ENCODE data around the gene PTPN13.

- TF ChIP-seq EZH2 (IDR thresholded peaks at IDR 0.05; ENCODE audit: borderline replicate concordance, low read depth, low read length, severe bottlenecking) (no peak), CTCF (IDR thresholded peaks at IDR 0.05; ENCODE audit: borderline replicate concordance, extremely low read depth, low read length, poor library complexity, severe bottlenecking) (no peak)
These were observed 262.8 kb downstream of the PTPN13 start for GRCh38 chr4:86856896-86857295.
